Central memory CD8-positive, alpha-beta T cell (primary cell): Measurements from ENCODE around the gene C2CD4C.

ENCODE experiments used
- ATAC-seq: fragments of 150-1000 bp; cut with Tn5 transposase; replicated peaks from 2 replicates; pipeline ENCODE4 v1.10.0; 2022; ENCODE audit warnings: mild to moderate bottlenecking, moderate FRiP score, moderate number of reproducible peaks; ENCODE audit not compliant: poor library complexity, severe bottlenecking; ENCODE audit errors: extremely low read depth
- DNase-seq, 2 donors: peaks; one replicate each; pipeline ENCODE4 v3.0.0; 2021; ENCODE audit warnings: low spot score in 2 of 2
- H3K27ac Mint-ChIP-seq: one replicate; pipeline ENCODE4 v1.8.0; 2022; ENCODE audit warnings: low read depth, mild to moderate bottlenecking, moderate library complexity, mixed read lengths
- H3K27me3 Mint-ChIP-seq: one replicate; pipeline ENCODE4 v1.8.0; 2022; ENCODE audit warnings: mixed read lengths
- H3K36me3 Mint-ChIP-seq: one replicate; pipeline ENCODE4 v1.8.0; 2022; ENCODE audit warnings: mild to moderate bottlenecking, moderate library complexity, mixed read lengths; ENCODE audit not compliant: insufficient read depth
- H3K4me1 Mint-ChIP-seq: one replicate; pipeline ENCODE4 v1.8.0; 2022; ENCODE audit warnings: mixed read lengths
- H3K4me3 Mint-ChIP-seq: one replicate; pipeline ENCODE4 v1.8.0; 2022; ENCODE audit warnings: mild to moderate bottlenecking, moderate library complexity, mixed read lengths
- H3K9me3 Mint-ChIP-seq: one replicate; pipeline ENCODE4 v1.8.0; 2022; ENCODE audit warnings: mixed read lengths

Gene C2CD4C

DNA sequence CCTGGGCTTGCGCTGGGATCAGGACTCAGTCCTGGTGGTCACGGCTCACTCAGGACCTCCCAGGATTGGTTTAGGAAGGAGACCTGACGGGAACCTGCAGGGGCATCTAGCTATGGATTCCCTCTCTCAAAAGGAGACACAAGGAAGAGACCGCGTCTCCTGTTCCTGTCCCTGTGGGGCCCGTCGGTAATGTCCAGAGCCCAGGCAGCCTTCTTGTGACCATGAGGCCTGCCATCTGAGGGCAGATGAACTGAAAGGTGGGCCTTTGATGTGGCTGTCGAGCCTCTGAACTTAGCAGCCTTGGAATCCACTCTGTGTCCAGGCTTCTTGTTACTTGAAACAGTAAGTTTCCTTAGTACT is 32.9 kb downstream of the C2CD4C start:
- Mint-ChIP-seq H3K4me1 (peaks cover 5% of the 10 kb centered on the region), H3K36me3 (peaks cover 1% of the 10 kb centered on the region), H3K27me3 (peaks cover 48% of the 10 kb centered on the region), H3K4me3 (no peak overlapping the region), H3K27ac (no peak overlapping the region), H3K9me3 (no peaks in the 10 kb centered on the region)
- ATAC-seq (no peak), DNase-seq (no peak)

DNA sequence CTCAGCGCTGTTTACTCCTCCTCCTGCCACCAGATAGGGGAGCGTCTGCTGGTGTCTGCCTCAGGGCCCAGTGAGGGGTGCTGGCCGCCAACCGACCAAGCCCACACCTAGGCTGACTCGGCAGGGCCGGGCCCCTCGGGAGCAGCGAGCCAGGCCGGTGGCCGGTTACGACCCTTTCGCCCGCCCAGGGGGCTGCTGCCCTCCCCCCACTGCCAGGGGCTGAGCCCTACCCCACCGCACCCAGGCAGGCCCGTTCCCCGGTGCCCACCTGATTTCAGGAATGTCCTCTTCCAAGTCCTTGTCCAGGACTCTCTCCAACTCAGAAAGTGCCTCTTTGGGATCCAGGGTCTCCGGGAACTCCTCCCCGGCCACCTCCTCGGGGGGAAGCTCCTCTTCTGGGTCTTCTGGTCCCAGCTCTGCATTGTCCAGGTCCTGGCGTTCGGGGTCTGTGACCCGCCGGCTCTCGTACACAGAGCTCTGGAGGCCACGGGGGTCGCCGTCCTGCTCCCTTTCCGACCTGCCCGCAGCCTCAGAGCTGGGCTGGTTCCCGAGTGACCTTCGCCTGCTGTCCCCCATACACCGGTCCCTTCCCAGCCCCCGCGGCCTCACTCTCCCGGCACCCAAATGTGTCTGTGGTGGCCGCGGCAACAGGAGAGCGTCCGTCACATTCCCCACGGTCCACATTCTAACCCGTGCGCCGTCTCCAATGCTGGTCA is 33.4 kb downstream of the C2CD4C start:
- Mint-ChIP-seq H3K27me3 (peaks cover 48% of the 10 kb centered on the region), H3K9me3 (no peaks in the 10 kb centered on the region), H3K4me1 (peaks cover 5% of the 10 kb centered on the region), H3K27ac (no peak overlapping the region), H3K36me3 (peaks cover 1% of the 10 kb centered on the region), H3K4me3 (no peak overlapping the region)
- no peak for DNase-seq
- ATAC-seq: no peak

DNA sequence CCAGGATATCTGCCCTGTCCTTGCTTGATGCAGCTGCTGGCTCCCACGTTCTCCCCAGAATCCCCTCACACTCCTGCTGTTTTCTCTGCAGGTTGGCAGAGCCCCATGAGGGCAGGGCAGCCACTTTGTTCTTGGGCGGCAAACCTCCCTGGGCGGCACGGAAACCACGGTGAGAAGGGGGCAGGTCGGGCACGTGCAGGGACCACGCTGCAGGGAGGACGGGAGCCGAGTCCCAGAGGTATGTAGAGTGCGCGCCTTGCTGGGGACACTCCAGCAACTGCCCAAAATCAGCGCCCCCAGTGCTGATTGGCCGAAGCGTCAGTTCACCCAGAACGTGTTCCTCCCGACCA is 34.1 kb downstream of the C2CD4C start:
- no peak for ATAC-seq
- H3K9me3 Mint-ChIP-seq: no peaks in the 10 kb centered on the region
- no peak overlapping the region for H3K4me3 Mint-ChIP-seq
- H3K4me1 Mint-ChIP-seq: peaks cover 5% of the 10 kb centered on the region
- peaks cover 44% of the 10 kb centered on the region for H3K27me3 Mint-ChIP-seq
- DNase-seq: no peak
- H3K36me3 Mint-ChIP-seq: peaks cover 1% of the 10 kb centered on the region
- H3K27ac Mint-ChIP-seq: no peak overlapping the region

DNA sequence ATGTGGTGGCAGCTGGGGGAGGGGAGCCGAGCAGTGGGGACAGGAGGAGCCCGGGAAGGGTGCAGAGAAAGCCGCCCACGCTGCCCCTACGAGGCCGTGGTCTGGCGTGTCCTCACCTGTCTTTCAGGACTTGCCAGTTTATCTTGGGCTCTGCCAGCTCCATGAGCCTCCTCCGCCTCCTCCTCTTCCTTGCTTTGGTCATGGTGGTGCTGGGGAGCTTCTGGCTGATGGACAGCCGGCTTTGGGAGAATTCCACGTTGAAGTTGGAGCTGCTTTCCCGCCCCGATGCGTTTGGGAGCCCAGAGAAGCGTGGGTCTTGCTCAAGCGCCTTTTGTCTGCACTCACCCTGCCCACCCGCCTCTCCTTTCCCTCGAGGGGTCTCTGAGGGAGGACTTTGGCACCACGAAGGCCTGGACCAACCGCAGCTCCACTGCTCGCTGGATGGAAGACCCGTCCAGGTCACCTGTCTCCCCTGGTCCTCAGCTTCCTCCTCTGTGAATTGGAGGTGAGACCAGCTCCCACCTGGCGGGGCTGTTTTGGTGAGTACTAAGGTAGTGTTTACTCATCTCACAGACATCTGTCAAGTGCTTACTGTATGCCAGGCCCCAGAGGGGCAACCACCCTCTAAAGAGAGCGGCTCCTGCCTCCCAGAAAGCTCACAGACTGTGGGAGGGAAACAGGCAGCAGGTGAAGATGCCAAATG is 34.6 kb downstream of the C2CD4C start:
- Mint-ChIP-seq H3K36me3 (peaks cover 1% of the 10 kb centered on the region), H3K4me1 (peaks cover 5% of the 10 kb centered on the region), H3K4me3 (no peak overlapping the region), H3K27me3 (peaks cover 49% of the 10 kb centered on the region), H3K9me3 (no peaks in the 10 kb centered on the region), H3K27ac (no peak overlapping the region)
- DNase-seq (no peak), ATAC-seq (no peak)

DNA sequence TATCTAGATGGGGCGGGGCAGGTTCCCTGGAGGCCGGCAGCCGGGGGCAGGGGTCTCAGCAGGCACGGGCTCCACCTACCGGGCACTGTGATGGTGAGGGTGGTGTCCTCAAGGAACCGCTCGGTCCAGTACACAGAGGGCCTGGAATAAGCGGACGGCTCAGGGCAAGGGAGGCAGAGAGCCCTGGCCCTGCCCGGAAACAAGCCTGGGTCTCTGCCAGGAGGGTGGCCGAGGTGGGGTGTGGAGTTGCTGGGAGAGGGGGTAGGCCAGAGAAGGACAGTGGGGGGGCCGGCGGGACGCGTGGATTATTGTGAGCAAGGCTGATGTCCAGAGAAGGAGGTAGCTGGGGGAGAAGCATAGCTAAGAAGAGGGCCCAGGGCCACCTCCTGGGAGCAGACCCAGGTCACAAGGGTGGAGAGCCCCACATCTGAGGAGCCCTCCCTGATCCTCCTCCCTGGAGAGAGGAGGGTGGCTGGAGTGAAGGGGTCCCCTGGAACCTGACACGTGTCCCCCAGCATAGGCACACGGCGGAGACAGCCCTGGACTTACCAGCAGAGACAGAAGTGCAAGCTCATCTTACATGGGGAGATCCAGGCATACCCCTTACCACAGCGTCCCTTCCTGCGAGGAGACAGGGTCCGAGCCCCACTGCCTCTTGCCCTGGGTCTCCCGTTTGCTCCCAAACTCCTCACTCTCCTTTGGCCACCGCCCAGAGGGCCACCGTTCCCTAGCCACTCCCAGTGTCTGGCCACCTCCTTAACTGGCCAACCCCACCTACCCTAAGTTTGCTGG is 35.4 kb downstream of the C2CD4C start:
- Mint-ChIP-seq H3K36me3 (peaks cover 1% of the 10 kb centered on the region), H3K27ac (no peak overlapping the region), H3K4me1 (peaks cover 5% of the 10 kb centered on the region), H3K9me3 (no peaks in the 10 kb centered on the region), H3K4me3 (no peak overlapping the region), H3K27me3 (peaks cover 56% of the 10 kb centered on the region)
- DNase-seq (no peak), ATAC-seq (no peak)

DNA sequence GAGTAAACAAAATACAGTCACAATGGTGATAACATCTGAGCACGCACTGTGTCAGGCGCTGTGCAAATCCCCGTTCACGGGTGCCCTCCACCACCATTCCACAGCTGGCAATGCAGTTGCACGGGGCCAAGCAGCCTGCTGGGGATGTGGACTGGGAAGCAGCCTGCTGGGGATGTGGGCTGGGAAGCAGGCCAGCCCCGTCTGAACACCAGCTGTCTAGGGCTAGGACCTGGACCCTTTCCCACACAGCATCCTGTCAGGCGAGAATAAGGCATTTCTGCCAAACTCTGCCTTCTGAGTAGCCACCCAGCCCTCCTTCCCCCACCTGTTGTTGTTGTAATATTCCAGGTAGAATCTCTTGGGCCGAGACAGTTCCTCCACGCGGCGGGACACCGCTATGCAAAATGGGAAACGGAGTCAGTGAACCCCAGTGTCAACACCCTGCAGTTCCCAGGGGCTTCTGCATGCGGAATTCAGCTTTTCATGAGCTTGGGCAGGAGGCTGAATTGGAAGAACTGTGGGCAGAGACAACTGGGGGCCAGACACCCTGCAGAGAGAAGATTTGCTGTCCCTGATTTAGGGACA is 36.5 kb downstream of the C2CD4C start:
- Mint-ChIP-seq H3K27ac (no peak overlapping the region), H3K4me3 (no peak overlapping the region), H3K36me3 (no peaks in the 10 kb centered on the region), H3K9me3 (no peaks in the 10 kb centered on the region), H3K27me3 (peaks cover 68% of the 10 kb centered on the region), H3K4me1 (no peaks in the 10 kb centered on the region)
- no peak for DNase-seq
- ATAC-seq: no peak

DNA sequence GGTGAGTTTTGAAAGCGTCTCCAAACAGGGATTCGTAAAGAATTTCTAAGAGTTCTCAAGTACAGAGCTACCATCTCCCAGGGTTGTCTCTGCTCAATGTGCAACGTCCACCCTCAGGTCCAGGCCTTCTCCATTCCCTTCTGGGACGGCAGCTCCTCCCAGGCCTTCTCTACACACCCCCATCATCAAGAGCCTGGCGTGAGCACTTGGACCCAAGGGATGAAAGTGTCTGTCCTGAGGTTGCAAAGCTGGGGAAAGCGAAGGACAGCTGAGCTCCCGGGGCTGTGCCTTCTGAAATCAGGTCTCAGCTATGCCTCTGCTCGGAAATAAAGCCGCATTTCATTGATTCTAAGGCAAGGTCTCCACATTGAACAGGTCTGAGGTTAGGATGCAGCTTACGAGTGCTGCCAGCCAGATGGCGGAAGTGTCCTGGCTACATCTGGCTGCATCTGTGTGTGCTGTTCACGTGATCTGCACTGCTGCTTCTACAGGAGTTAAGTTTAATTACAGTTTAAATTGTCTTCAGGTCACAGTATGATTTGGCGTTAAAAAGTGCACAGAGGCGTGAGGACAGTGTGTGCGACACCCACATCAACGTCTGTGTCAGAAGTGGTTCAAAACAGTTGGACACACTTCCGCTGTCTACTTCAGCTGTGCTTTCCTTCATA is 37.3 kb downstream of the C2CD4C start:
- Mint-ChIP-seq H3K27me3 (peaks cover 76% of the 10 kb centered on the region), H3K4me3 (no peak overlapping the region)
- ATAC-seq: no peak

DNA sequence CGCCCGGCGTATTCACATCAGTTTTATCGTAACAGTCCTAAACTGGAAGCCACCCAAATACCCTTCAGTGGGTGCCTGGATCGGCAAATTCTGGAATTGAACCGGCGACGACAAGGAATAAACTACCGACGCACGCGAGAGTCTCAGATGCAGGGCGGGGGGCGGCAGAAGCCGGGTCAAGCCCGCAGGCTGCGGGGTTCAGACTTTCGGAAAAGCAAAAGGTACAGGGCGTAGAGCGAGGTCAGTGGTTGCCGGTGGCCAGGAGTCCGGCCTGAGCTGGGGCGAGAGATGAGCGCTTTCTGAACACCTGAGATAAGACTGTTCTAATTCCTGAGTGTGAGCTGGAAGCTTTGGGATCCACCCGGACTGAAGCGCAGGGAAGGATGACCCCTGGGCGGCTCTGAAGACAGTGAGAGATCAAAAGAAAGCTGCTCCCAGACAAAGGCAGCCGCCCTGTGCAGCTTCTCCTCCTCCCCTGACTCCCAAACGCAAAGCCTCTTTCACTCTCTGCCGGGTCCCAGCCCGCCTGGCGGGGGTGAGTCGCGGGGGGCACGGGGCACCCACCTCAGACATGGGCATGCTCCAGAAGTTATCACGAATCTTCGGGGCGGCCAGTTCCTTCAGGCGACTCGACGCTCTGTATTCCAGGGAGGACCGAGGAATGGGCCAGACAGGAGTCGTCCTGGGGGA is 38.2 kb downstream of the C2CD4C start:
- Mint-ChIP-seq H3K9me3 (no peaks in the 10 kb centered on the region), H3K27me3 (peaks cover 75% of the 10 kb centered on the region), H3K36me3 (no peaks in the 10 kb centered on the region), H3K4me3 (no peak overlapping the region), H3K4me1 (no peaks in the 10 kb centered on the region), H3K27ac (no peak overlapping the region)
- ATAC-seq (no peak), DNase-seq (no peak)

More for the DNA sequence above, 37.3 kb downstream of the C2CD4C start:
- Mint-ChIP-seq H3K4me1 (no peaks in the 10 kb centered on the region), H3K9me3 (no peaks in the 10 kb centered on the region), H3K36me3 (no peaks in the 10 kb centered on the region), H3K27ac (no peak overlapping the region)
- no peak for DNase-seq

DNA sequence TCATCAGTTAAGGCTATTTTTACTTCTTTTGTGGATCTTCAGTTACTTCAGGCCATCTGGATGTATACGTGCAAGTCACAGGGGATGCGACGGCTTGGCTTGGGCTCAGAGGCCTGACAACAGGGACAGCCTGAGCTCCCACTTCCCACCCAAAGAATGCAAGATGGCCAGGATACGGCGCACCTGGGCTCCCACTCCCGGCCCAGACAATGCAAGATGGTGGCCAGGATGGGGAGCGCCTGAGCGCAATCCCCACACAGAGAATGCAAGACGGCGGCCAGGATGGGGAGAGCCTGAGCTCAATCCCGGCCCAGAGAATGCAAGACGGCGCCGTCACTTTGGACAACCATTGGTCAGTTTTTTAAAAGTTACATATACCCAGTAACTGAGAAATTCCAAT is 39.1 kb downstream of the C2CD4C start:
- no peak for DNase-seq
- H3K36me3 Mint-ChIP-seq: no peaks in the 10 kb centered on the region

DNA sequence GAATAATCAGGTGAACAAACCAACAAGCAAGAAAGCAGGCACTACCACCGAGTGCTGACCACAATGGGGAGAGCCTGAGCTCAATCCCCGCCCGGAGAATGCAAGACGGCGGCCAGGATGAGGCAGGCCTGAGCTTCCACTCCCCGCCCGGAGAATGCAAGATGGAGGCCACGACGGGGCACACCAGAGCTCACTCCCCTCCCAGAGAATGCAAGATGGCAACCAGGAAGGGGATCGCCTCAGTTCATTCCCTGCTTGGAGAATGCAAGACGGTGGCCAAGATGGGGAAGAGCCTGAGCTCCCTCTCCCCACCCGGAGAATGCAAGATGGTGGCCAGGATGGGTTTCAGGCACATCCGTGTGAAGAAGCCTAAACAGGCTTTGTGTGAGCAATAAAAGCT is 39.7 kb downstream of the C2CD4C start:
- no peak overlapping the region for H3K27ac Mint-ChIP-seq
- no peak overlapping the region for H3K4me3 Mint-ChIP-seq
- no peaks in the 10 kb centered on the region for H3K4me1 Mint-ChIP-seq
- DNase-seq: no peak
- no peaks in the 10 kb centered on the region for H3K36me3 Mint-ChIP-seq
- H3K27me3 Mint-ChIP-seq: peaks cover 71% of the 10 kb centered on the region
- no peaks in the 10 kb centered on the region for H3K9me3 Mint-ChIP-seq
- ATAC-seq: no peak

More for the DNA sequence above, 39.1 kb downstream of the C2CD4C start:
- H3K4me3 Mint-ChIP-seq: no peak overlapping the region
- no peaks in the 10 kb centered on the region for H3K4me1 Mint-ChIP-seq
- no peak for ATAC-seq
- no peak overlapping the region for H3K27ac Mint-ChIP-seq
- peaks cover 72% of the 10 kb centered on the region for H3K27me3 Mint-ChIP-seq
- H3K9me3 Mint-ChIP-seq: no peaks in the 10 kb centered on the region

DNA sequence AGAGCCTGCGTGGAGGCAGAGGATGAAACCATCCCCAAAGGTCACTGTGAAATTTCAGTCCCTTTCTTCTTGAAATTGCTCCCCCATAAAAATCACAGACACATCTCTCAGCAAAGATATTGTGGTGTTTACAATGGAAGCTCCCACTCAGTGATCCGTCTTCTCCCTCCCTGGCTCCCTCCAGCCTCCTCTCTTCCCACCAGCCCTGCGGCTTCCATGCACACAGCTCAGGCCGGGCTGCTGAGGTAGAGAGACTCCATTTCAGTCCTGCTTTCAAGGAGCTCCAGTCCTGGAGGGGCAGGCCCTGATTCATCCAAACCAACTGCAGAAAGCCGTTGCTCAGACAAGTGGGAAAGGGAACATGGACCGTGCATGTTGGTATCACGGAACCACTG is 40.3 kb downstream of the C2CD4C start:
- Mint-ChIP-seq H3K27ac (no peak overlapping the region), H3K27me3 (peaks cover 64% of the 10 kb centered on the region), H3K36me3 (no peaks in the 10 kb centered on the region), H3K9me3 (no peaks in the 10 kb centered on the region), H3K4me1 (no peaks in the 10 kb centered on the region), H3K4me3 (no peak overlapping the region)
- no peak for DNase-seq
- ATAC-seq: no peak
